Measurements from ENCODE around the gene ZNF827.

The ZNF827 gene

GRCh38 chr4:145878501-145879435 is 59.9 kb downstream of the ZNF827 start (continued):
- TF ChIP-seq PRDM2 (tag by site-specific recombination; IDR thresholded peaks at IDR 0.05; ENCODE audit: borderline replicate concordance) (no peak), YY2 (tag by site-specific recombination; IDR thresholded peaks at IDR 0.05) (no peak), ZNF580 (tag by site-specific recombination; IDR thresholded peaks at IDR 0.05) (no peak; the same call in 1 of the 2 replicates), ZNF423 (tag by site-specific recombination; IDR thresholded peaks at IDR 0.05) (no peak), ZNF529 (tag by site-specific recombination; IDR thresholded peaks at IDR 0.05; ENCODE audit: insufficient replicate concordance) (no peak), INSM2 (tag by site-specific recombination; IDR thresholded peaks at IDR 0.05) (peak; percentile 32; the same call in 1 of the 2 replicates), KLF17 (tag by site-specific recombination; IDR thresholded peaks at IDR 0.05) (no peak), SETDB1 (IDR thresholded peaks at IDR 0.05; ENCODE audit: insufficient read length, low read length) (no peak), ZNF138 (tag by site-specific recombination; IDR thresholded peaks at IDR 0.05; ENCODE audit: borderline replicate concordance) (no peak), ZNF140 (tag by site-specific recombination; IDR thresholded peaks at IDR 0.05) (no peak), KLF10 (tag by site-specific recombination; IDR thresholded peaks at IDR 0.05) (peak; percentile 66), ZNF132 (tag by site-specific recombination; IDR thresholded peaks at IDR 0.05; ENCODE audit: borderline replicate concordance) (no peak), ZNF488 (tag by site-specific recombination; IDR thresholded peaks at IDR 0.05) (no peak), REST (tag by site-specific recombination; IDR thresholded peaks at IDR 0.05) (no peak), ZNF366 (tag by site-specific recombination; conservative IDR thresholded peaks at IDR 0.05) (peak; percentile 89), ZBTB8A (tag by site-specific recombination; IDR thresholded peaks at IDR 0.05) (no peak; the same call in 1 of the 2 replicates), GFI1B (tag by site-specific recombination; IDR thresholded peaks at IDR 0.05) (no peak), ZBTB7A (tag by site-specific recombination; IDR thresholded peaks at IDR 0.05; ENCODE audit: low read depth) (no peak), ZNF596 (tag by site-specific recombination; IDR thresholded peaks at IDR 0.05) (no peak), ZNF23 (tag by site-specific recombination; IDR thresholded peaks at IDR 0.05; ENCODE audit: borderline replicate concordance) (no peak), IKZF3 (tag by site-specific recombination; IDR thresholded peaks at IDR 0.05) (no peak; the same call in 1 of the 2 replicates), ZSCAN16 (tag by site-specific recombination; IDR thresholded peaks at IDR 0.05) (no peak), ZNF449 (tag by site-specific recombination; IDR thresholded peaks at IDR 0.05) (0 out of 2 replicates have a peak, but pooled peaks have one; percentile 15)

Measured in HEK293 (cell line).